ENCODE measurements around the gene SLAMF1. TPM values are rescaled to one million over a fixed set of nuclear protein-coding genes. Genes with fewer than 3 reads are reported as not detected.
"Not testable (repeated sequence)": the region's sequence is repeated elsewhere in the genome, so short reads cannot be mapped to it uniquely, and the experiment has no call there.

SLAMF1 gene
- total and polyA plus RNA-seq, 8 donors = 0.09 to 2.5 (median 0.18) TPM; not detected in 1

GRCh38 chr1:160630523-160631451 lies 16.1 kb downstream of the SLAMF1 start:
- Histone ChIP-seq H3K4me1 (peaks cover 4 to 42% of the 10 kb centered on the region in 2 donors), H3K36me3 (no peaks in the 10 kb centered on the region), H3K4me3 (no peak overlapping the region), H3K27ac (peak overlapping the region in 1 of 2 donors; percentile 75), H3K9me3 (no peaks in the 10 kb centered on the region), H3K27me3 (no peaks in the 10 kb centered on the region)
- intact Hi-C loops (cut with DNase I) = no loop called here
- ATAC-seq (peak; percentile 23), DNase-seq (no peak)
- TF ChIP-seq, protein P1, sequence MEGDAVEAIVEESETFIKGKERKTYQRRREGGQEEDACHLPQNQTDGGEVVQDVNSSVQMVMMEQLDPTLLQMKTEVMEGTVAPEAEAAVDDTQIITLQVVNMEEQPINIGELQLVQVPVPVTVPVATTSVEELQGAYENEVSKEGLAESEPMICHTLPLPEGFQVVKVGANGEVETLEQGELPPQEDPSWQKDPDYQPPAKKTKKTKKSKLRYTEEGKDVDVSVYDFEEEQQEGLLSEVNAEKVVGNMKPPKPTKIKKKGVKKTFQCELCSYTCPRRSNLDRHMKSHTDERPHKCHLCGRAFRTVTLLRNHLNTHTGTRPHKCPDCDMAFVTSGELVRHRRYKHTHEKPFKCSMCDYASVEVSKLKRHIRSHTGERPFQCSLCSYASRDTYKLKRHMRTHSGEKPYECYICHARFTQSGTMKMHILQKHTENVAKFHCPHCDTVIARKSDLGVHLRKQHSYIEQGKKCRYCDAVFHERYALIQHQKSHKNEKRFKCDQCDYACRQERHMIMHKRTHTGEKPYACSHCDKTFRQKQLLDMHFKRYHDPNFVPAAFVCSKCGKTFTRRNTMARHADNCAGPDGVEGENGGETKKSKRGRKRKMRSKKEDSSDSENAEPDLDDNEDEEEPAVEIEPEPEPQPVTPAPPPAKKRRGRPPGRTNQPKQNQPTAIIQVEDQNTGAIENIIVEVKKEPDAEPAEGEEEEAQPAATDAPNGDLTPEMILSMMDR (IDR thresholded peaks at IDR 0.05) = no peak

DNA sequence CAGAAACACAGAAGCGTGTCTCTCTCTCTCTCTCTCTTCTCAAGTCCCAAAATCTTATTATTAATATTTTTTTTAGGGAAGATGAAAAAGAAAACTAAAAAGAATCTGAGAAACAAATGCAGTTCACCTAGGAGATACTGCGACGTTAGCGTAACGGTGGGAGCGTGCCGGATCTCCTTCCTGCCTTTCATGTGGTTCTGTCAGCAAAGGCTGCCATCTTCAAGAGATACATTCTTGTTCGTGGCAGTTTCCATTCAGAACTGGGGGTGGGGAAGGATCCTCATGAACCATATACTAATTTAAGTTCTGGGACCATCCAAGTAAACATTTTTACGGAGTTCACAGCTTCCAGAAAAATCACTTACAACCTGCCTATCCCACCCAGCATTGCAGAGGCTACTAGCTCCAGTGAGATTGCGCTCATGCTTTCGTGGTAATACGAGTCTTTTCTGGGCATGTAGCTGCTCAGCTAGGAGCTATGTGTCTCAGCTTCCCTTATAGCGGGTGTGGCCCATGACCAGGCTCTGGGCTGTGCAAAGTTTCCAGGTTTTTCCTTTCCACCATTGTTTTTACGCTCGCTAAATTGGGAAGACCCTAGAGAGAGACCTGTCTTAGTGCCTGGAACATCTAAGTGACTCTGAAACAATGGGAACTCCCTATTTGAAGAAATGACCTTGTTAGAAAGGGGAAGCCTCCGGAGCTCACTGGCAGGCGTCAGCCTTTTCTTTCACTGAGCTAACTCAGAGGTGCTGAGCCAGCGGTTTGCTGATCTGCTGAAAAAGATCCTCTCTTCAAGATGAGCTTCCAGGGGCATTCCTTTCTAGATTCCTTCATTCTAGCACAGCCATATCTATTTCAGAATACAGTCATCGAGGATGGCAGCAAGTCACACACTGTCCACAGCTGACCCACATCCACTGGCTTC lies 17.3 kb downstream of the SLAMF1 start:
- no peak overlapping the region for H3K4me3 ChIP-seq
- DNase-seq (peak in 3 of 4 donors; percentile 13 to 73 (median 69)), ATAC-seq (peak; percentile 65)
- no peaks in the 10 kb centered on the region for H3K27me3 ChIP-seq
- TF ChIP-seq, protein P1 (IDR thresholded peaks at IDR 0.05) = no peak
- H3K36me3 ChIP-seq = no peaks in the 10 kb centered on the region
- no peaks in the 10 kb centered on the region for H3K9me3 ChIP-seq
- intact Hi-C loops (cut with DNase I) = no loop called here
- peaks cover 4 to 46% of the 10 kb centered on the region in 2 donors for H3K4me1 ChIP-seq
- peak overlapping the region in 1 of 2 donors; percentile 75 for H3K27ac ChIP-seq

GRCh38 chr1:160628799-160629263 lies 18.0 kb downstream of the SLAMF1 start:
- Histone ChIP-seq H3K9me3 (no peaks in the 10 kb centered on the region), H3K4me1 (peaks cover 4 to 46% of the 10 kb centered on the region in 2 donors), H3K27me3 (no peaks in the 10 kb centered on the region), H3K4me3 (no peak overlapping the region), H3K36me3 (no peaks in the 10 kb centered on the region), H3K27ac (peak overlapping the region in 1 of 2 donors; percentile 75)
- no peak for ATAC-seq
- intact Hi-C loops (cut with DNase I) = no loop called here
- TF ChIP-seq, protein P1 (IDR thresholded peaks at IDR 0.05) = no peak
- DNase-seq = no peak

DNA sequence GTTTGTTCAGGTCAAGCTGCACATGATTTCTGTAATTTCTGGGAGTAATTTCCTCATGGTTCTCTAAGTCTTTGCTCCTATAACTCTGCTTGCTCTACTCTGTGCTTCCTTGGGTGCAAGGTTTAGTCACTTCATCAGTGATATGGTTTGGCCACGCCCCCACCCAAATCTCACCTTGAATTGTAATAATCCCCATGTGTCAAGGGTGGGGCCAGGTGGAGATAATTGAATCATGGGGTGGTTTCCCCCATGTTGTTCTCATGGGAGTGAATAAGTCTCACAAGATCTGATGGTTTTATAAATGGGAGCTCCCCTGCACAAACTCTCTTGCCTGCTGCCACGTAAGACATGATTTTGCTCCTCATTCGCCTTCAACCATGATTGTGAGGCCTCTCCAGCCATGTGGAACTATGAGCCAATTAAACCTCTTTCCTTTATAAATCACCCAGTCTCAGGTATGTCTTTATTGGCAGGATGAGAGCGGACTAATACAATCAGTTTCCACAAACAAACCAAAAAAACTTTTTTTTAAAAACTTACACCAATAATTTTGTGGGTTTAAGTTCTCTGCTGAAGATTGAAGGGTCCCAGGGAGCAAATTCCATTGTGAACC lies 19.1 kb downstream of the SLAMF1 start:
- peaks cover 4 to 46% of the 10 kb centered on the region in 2 donors for H3K4me1 ChIP-seq
- H3K9me3 ChIP-seq; H3K36me3 ChIP-seq; intact Hi-C loops (cut with DNase I); DNase-seq; ATAC-seq; H3K27ac ChIP-seq; H3K27me3 ChIP-seq; H3K4me3 ChIP-seq: not testable (repeated sequence)

Measured in left lung (tissue), 10 donors.